Measurements from ENCODE around the gene GCNA.
"Not testable (repeated sequence)": the region's sequence is repeated elsewhere in the genome, so short reads cannot be mapped to it uniquely, and the experiment has no call there.

Gene GCNA

DNA sequence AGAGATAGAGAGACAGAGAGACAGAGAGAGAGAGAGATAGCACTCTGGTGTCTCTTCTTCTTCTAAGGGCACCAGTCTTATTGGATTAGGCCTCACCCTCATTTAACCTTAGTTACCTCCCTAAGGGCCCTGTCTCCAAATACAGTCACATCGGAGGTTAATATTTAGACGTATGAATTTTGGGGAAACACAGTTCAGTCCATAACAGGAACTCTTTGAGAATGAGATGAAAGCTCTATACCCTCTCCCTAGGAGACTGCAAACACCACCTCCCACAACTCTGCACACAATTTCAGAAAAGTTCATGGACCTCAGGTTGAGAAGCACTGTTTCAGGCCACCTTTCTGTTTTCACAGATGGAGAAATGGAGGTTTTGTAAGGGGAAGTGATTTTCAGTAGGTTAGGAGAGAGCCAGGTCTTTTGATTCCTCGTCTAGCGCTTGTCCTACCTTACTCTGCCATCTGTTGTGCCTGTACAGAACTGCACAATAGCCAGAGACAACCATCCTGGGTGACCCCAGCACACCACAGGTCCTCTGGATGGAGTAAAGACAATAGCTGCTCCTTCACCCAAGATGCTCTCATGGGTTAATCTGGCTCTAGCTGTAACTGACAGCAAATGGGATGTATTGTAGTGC lies 72.2 kb downstream of the GCNA start:
- DNase-seq = no peak

GRCh38 chrX:71652405-71652804 lies 74.2 kb downstream of the GCNA start:
- DNase-seq = peak; percentile 25

GRCh38 chrX:71653344-71653743 lies 75.1 kb downstream of the GCNA start:
- no peak for DNase-seq

- no peak for DNase-seq
Observed at GRCh38 chrX:71657267-71657666, 79.0 kb downstream of the GCNA start.

GRCh38 chrX:71659342-71659741 lies 81.1 kb downstream of the GCNA start:
- DNase-seq = no peak

- no peak for DNase-seq
Observed at GRCh38 chrX:71659959-71660358, 81.7 kb downstream of the GCNA start.

- DNase-seq = no peak
Observed at GRCh38 chrX:71660562-71661416, 82.6 kb downstream of the GCNA start.

- DNase-seq = no peak
Observed at GRCh38 chrX:71661919-71662318, 83.7 kb downstream of the GCNA start.

GRCh38 chrX:71662654-71663053 lies 84.4 kb downstream of the GCNA start:
- DNase-seq = not testable (repeated sequence)

Measured in NCI-H2107 (cell line).